Pancreas (tissue), 10 donors: ENCODE measurements around the gene NODAL. TPM values are rescaled to one million over a fixed set of nuclear protein-coding genes. Genes with fewer than 3 reads are reported as not detected.
"Not testable (repeated sequence)": the region's sequence is repeated elsewhere in the genome, so short reads cannot be mapped to it uniquely, and the experiment has no call there.

Experiments used
- ATAC-seq, 4 donors: fragments of 200-7000 bp; cut with Tn5 transposase; one replicate each; pipeline versions ENCODE4 v1.8.0 to v1.9.1; 2020; ENCODE audit warnings: mild to moderate bottlenecking in 4 of 4, moderate library complexity in 4 of 4
- DNase-seq, 6 donors: peaks; one replicate each; pipeline ENCODE4 v3.0.0-alpha.2; 2020
- FAIRE-seq: peaks from 2 replicates; lab custom pipeline; 2012; peaks lifted over from hg19 to GRCh38; lab: Jason Lieb, UNC
- H3K27ac ChIP-seq, 4 donors: fragments of 200-600 bp; sonication (generic); 1 replicate in 3 of 4; 2 replicates in 1 of 4; pipeline versions ENCODE4 v1.5.0 to v1.8.0; 2020
- H3K27me3 ChIP-seq, 4 donors: fragments of 200-600 bp; one replicate each; pipeline ENCODE4 v1.8.0; 2021
- H3K36me3 ChIP-seq, 3 donors: fragments of 200-600 bp; sonication (generic) in 1 of 3; one replicate each; pipeline versions ENCODE4 v1.5.0 to v1.8.0; 2020 to 2021
- H3K4me1 ChIP-seq, 3 donors: fragments of 200-600 bp; one replicate each; pipeline ENCODE4 v1.8.0; 2021
- H3K4me3 ChIP-seq, 4 donors: fragments of 200-600 bp; sonication (generic) in 2 of 4; one replicate each; pipeline versions ENCODE4 v1.5.0 to v1.8.0; 2020 to 2021
- H3K9me3 ChIP-seq, 4 donors: fragments of 200-600 bp; one replicate each; pipeline ENCODE4 v1.8.0; 2021
- WGBS, 2 donors: extraction: QIAGEN DNeasy Blood & Tissue Kit; methylation state at CpG; one replicate each; pipeline ENCODE4 v1.1.7; 2013; 5-methylcytosine and 5-hydroxymethylcytosine counted together
- intact Hi-C, 3 donors: fragments of 100-400 bp; cut with DNase I; formaldehyde crosslinking; loops; one replicate each; pipeline versions ENCODE4 v1.11.1 to v1.14.2; 2022
- polyA plus RNA-seq, 2 donors: library from polyadenylated mRNA; stranded (reverse); fragments of 200-250 nt; gene quantifications; one replicate each; pipeline ENCODE4 v1.2.3, GENCODE V29; 2013
- total RNA-seq, 6 donors: library from RNA; stranded (reverse); fragmentation: NEBNext Ultra II Directional in 4 of 6; extraction: Animal tissue kit (Norgen Biotek cat#: 25700) in 4 of 6; gene quantifications; one replicate each; pipeline versions ENCODE4 v1.2.1 to v1.2.4, GENCODE V29; 2021 to 2023
- TF ChIP-seq, protein P1 (sequence below), 4 donors: fragments of 200-600 bp; sonication (generic) in 3 of 4; IDR thresholded peaks; one replicate each; pipeline versions ENCODE4 v1.5.0 to v1.8.0; 2021; ENCODE audit warnings: antibody characterized with exemption in 4 of 4
- donor health status: healthy with polysubstance abuse.
- donor health status: DM: no; HTN: no; CAD: no; lungs with moderate emphysema.
- donor health status: DM: no; HTN: no; CAD: no.
- donor health status: control.
- donor health status: control.
- donor health status: Bipolar disorder and iron deficiency.
- donor health status: DM: yes; HTN: yes; CAD: no.
- donor health status: DM: no; HTN: no; CAD: no.
- donor health status: DM: no; HTN: no; CAD: no.
- donor health status: DM: yes; HTN: yes; CAD: no.

NODAL gene
- total RNA-seq (not detected), polyA plus RNA-seq (not detected)

- Histone ChIP-seq H3K27me3 (peaks cover 0 to 7% (median 3%) of the 10 kb centered on the region in 4 donors), H3K9me3 (no peaks in the 10 kb centered on the region), H3K4me1 (peaks cover 0 to 9% (median 5%) of the 10 kb centered on the region in 3 donors), H3K36me3 (no peaks in the 10 kb centered on the region), H3K27ac (no peak within 1 kb of the TSS), H3K4me3 (peak within 1 kb of the TSS in 1 of 4 donors; percentile 17)
- peak in 2 of 6 donors; percentile 48 to 55 for DNase-seq
- ATAC-seq, result peak in 2 of 4 donors; percentile 35 to 41
- TF ChIP-seq, protein P1, sequence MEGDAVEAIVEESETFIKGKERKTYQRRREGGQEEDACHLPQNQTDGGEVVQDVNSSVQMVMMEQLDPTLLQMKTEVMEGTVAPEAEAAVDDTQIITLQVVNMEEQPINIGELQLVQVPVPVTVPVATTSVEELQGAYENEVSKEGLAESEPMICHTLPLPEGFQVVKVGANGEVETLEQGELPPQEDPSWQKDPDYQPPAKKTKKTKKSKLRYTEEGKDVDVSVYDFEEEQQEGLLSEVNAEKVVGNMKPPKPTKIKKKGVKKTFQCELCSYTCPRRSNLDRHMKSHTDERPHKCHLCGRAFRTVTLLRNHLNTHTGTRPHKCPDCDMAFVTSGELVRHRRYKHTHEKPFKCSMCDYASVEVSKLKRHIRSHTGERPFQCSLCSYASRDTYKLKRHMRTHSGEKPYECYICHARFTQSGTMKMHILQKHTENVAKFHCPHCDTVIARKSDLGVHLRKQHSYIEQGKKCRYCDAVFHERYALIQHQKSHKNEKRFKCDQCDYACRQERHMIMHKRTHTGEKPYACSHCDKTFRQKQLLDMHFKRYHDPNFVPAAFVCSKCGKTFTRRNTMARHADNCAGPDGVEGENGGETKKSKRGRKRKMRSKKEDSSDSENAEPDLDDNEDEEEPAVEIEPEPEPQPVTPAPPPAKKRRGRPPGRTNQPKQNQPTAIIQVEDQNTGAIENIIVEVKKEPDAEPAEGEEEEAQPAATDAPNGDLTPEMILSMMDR (IDR thresholded peaks at IDR 0.05), result no peak
- FAIRE-seq, result no peak
- intact Hi-C loops, result no loop called here
- WGBS, 2 donors, result 10% methylated on average over 58 to 60 of the region's 60 CpGs
Measured at GRCh38 chr10:70441161-70441894, at the start of gene NODAL. NODAL (minus strand) TSS chr10:70441681; CDS start chr10:70441667, 14 bp downstream.

GRCh38 chr10:70490142-70490541 is 48.7 kb upstream of the NODAL start:
- no peak for FAIRE-seq
- H3K4me1 ChIP-seq, result no peaks in the 10 kb centered on the region
- 78 to 86% methylated on average over 4 of the region's 4 CpGs for WGBS, 2 donors

DNA sequence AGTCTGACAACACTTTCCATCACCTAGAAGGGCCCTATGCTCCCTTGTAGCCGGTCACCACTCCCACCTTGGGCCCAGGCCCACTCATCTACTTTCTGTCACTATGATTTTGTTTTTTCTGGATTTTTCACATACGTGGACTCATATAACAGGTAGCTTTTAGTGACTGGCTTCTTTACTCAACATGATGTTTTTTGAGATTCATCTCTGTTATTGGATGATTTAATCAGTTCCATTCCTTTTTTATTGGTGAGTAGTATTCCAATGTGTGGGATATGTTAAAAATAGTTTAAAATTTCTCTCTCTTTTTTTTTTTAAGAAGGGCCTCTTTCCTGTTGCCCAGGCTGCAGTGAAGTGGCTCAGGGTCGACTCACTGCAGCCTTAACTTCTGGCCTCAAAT is 46.3 kb upstream of the NODAL start:
- 60 to 67% methylated on average over 3 of the region's 3 CpGs for WGBS, 2 donors
- intact Hi-C loops, result no loop called here
- Histone ChIP-seq H3K27ac (no peak overlapping the region), H3K9me3 (no peaks in the 10 kb centered on the region), H3K36me3 (no peaks in the 10 kb centered on the region), H3K4me3 (no peak overlapping the region), H3K27me3 (no peaks in the 10 kb centered on the region), H3K4me1 (no peaks in the 10 kb centered on the region)
- FAIRE-seq (no peak), DNase-seq (no peak), ATAC-seq (no peak)
- TF ChIP-seq, protein P1 (IDR thresholded peaks at IDR 0.05), result no peak

More at GRCh38 chr10:70490142-70490541, 48.7 kb upstream of the NODAL start:
- H3K9me3 ChIP-seq, result no peaks in the 10 kb centered on the region
- intact Hi-C loops, result no loop called here
- DNase-seq (no peak), ATAC-seq (no peak)
- H3K27me3 ChIP-seq, result no peaks in the 10 kb centered on the region
- no peak overlapping the region for H3K27ac ChIP-seq
- TF ChIP-seq, protein P1 (IDR thresholded peaks at IDR 0.05), result no peak
- H3K36me3 ChIP-seq, result no peaks in the 10 kb centered on the region
- no peak overlapping the region for H3K4me3 ChIP-seq

GRCh38 chr10:70483872-70484271 is 42.4 kb upstream of the NODAL start:
- H3K9me3 ChIP-seq, H3K27ac ChIP-seq, FAIRE-seq, ATAC-seq, DNase-seq, intact Hi-C loops, H3K27me3 ChIP-seq, H3K4me3 ChIP-seq, H3K36me3 ChIP-seq: not testable (repeated sequence)
- WGBS, 2 donors, result 87 to 89% methylated on average over 6 of the region's 6 CpGs
- peaks cover 0 to 14% (median 0%) of the 10 kb centered on the region in 3 donors for H3K4me1 ChIP-seq

DNA sequence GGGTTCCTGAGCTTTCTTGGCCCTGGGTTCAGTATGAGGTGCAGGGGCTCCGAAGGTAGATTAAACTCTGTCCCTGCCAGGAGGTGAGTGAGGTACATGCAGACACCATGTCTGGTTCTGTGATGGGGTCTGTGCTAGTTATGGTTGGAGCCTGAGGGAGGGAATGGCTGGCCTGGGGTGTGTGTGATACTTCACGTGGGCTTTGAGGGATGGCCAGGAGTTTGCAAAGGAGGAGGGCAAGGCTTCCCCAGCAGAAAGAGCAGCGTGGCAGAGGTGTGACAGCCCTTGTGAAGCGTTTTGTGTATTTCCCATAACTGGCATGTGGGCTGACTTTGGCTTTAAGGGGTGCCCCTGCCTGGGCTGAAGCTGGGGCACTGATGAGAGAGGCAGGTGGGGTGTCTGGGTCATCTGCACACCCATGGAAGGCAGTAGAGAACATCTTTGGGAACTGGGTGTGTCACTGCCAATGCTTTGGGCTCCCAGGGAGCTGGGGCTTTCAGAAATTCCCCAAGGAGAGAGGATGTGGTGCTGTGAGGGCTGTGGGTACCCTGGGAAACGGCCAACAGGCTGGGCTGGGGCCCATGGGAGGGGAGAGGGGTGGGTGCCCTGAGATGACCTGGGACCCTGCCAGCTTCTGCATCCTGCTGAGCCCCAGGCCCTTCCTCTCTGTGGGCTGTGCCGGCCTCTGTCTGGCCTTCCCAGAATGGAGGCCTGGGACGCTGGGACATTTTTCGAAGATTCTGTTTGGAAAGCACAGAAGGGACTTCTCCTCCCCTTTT is 41.7 kb upstream of the NODAL start:
- Histone ChIP-seq H3K4me3 (no peak overlapping the region), H3K27me3 (no peaks in the 10 kb centered on the region), H3K4me1 (peaks cover 0 to 14% (median under 1%) of the 10 kb centered on the region in 3 donors), H3K36me3 (no peaks in the 10 kb centered on the region), H3K9me3 (no peaks in the 10 kb centered on the region), H3K27ac (no peak overlapping the region)
- ATAC-seq, result no peak
- TF ChIP-seq, protein P1 (IDR thresholded peaks at IDR 0.05), result no peak
- intact Hi-C loops, result no loop called here
- FAIRE-seq, result no peak
- DNase-seq, result no peak
- WGBS, 2 donors, result 77 to 79% methylated on average over 8 of the region's 8 CpGs
